Measurements from ENCODE around the gene LRRC37B.
"Not testable (repeated sequence)": the region's sequence is repeated elsewhere in the genome, so short reads cannot be mapped to it uniquely, and the experiment has no call there.

The LRRC37B gene

DNA sequence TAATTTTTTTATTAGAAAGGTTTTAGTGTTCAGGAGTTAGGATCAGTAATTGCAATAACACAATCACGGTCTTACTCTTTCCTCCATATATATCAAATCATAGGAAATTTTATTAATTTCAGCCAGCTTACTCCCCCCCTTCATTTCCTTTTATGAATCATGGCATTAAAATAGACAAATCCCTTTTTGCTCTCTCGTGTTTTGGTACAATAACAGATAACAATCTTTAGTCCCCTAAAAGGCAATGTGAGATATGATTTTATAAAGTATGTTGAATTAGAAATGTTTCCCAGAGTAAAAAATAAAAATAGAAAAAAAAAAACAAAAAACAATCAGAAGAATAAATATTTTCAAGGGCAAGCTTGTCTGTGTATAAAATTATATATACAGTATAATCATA lies 92.5 kb downstream of the LRRC37B start:
- DNase-seq = no peak

DNA sequence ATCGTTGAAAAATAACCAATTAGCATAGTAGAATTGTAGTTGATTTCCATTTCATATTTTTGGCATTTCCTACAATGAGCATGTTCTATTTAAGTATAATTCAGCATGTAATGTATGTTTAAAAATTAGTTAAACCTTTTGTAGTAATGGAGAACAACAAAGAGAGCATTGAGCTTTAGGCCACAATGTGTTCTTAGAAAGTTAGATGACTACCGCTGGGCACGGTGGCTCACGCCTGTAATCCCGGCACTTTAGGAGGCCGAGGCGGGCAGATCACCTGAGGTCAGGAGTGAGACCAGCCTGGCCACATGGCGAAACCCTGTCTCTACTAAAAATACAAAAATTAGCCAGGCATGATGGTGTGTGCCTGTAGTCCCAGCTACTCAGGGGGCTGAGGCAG lies 93.1 kb downstream of the LRRC37B start:
- not testable (repeated sequence) for DNase-seq

DNA sequence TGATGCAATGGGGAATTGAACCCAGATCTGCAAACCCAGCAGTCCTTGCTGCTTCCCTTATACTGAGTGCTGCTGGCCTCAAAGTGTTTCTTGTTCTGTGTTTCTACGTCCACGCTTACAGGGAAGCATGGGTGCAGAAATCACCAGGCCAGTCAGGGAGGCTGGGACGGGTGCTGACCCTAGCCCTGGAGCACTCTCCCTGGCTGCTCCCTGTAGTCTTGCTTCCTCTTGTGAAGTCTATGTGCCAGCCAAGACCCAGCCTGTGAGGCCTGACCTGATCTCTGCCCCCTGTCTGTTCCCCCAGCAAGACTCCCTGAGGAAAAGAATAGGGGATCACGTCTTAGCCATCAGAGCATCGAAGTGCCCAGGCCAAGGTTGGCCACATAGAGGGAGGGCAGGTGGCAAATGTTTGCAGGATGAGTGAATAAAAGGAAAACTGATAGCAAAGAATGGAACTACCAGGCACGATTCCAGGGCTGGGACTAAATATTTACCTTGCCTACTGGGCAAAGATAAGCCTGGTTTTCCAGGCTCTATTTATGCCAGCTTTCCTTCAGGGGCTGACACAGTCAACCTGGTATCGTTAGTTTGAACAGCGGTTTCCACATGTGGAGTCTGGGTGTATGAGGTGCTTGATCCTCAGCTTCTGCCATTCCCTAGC lies 93.9 kb downstream of the LRRC37B start:
- no peak for DNase-seq

- DNase-seq = no peak
These were observed 95.0 kb downstream of the LRRC37B start for GRCh38 chr17:32102172-32102571.

DNA sequence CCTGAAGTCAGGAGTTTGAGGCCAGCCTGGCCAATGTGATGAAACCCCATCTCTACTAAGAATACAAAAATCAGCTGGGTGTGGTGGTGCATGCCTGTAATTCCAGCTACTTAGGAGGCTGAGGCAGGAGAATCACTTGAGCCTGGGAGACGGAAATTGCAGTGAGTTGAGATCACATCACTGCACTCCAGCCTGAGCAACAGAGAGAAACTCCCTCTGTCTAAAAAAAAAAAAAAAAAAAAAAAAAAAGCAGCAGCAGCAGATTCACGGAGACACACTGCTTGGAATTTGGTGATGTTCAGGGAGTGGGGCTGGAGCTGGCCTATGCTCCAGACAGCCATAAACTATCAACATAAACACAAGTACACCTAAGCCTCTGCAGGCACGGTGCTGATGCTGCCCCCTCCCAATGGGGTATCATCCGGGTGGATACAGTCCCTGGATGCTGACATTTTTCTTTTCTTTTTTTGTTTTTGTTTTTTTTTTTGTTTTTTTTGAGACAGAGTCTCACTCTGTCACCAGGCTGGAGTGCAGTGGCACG lies 95.5 kb downstream of the LRRC37B start:
- DNase-seq = no peak

All from activated effector memory CD4-positive, alpha-beta T cell treated with Interleukin-2 at 50 U/mL for 16 hours (primary cell).